Activated naive CD8-positive, alpha-beta T cell treated with anti-CD3 and anti-CD28 coated beads, Interleukin-2, amount 50 U/mL, for 16 hours (primary cell): Measurements from ENCODE around the gene FIZ1.

Experiments used
- DNase-seq: peaks from one replicate; pipeline ENCODE4 v3.0.0-alpha.2; 2020; ENCODE audit warnings: low read depth, low spot score

FIZ1 gene

GRCh38 chr19:55599468-55599841 lies at the start of gene FIZ1:
Gene FIZ1, minus strand, starts transcription at chr19:55599517. Its CDS starts 1,652 bp downstream, at chr19:55597865.
- DNase-seq, result peak; percentile 92

GRCh38 chr19:55648585-55649267 lies 49.4 kb upstream of the FIZ1 start:
- DNase-seq, result no peak

DNA sequence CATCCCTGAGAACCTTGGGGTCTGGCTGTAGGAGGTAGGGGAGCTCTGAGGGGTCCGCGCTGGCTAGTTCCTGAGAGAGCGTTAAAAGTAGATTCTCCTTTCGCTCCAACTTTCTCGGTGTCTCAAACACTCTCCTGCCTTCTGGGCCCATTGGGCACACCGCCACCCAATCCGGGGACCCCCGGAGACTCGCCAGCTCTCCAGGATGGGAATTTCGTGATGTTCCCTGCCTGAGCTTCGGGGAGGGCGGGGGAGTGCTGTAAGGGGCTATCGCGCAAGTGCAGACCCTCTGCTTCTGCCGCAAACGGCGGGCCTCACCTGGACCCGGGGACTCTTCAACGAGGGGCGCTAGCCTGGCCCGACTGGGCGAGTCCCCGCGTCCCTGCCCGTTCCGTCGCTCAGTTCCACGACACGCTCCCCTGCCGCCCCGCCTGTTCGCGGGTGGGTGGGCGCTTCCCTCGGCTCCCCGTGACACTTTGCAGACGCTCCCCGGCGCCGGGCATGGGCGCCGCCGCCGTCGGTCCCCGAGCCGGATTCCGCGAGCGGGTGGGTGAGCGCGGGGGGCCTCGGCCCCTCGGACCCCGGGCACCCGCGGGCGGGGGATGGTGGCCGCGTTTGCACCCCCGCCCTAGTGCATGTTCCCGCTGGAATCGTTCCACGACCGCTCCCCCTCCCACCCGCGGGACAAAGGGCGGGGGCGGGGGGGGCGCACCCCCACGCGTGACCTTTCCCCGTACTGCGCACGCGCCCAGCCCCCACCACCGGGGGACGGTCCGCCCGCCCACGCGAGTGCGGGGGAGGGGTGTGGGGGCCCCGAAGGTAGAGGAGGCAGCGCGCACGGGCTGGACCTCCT lies 48.6 kb upstream of the FIZ1 start, which contains the start of gene CCDC106:
Gene CCDC106, plus strand, starts transcription at position 481 of the 853 bp plus-strand sequence. CDS start 835 bp downstream, outside the sequence.
- DNase-seq, result no peak

DNA sequence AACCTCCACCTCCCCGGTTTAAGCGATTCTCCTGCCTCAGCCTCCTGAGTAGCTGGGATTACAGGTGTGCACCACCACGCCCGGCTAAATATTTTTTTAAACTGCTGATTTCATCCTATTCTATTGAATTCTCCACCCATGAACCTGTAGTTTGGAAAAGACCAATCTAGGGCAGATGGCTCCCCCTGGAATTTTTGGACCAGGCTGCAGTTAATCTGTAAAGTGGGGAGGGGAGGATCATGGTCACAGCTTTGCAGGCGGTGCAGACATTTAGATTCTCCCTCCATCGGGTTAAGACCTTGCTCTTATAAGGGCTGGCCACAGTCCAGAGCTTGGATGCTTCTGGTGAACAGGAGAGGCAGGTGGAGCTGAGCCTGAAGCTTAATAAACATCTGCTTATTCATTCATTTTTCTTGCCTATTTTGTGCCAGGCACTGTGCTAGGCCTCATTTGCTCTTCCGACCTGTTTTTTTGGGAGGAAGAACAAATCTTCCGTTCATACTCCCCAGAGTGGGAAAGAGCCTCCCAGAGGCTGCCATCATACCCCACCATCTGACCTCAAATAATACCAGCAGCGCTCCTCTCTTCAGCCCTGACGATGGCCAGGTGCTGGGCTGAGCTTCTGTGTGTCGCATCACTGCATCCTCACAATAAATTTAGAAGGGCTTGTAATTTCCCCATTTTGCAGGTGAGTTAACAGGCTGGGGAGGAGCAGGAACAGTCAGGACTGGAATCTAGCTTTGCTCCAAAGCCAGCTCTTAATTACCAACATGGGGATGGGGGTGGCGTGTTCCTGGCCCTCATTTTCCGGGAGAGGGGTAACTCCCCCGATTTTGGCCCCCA lies 47.8 kb upstream of the FIZ1 start:
- no peak for DNase-seq

DNA sequence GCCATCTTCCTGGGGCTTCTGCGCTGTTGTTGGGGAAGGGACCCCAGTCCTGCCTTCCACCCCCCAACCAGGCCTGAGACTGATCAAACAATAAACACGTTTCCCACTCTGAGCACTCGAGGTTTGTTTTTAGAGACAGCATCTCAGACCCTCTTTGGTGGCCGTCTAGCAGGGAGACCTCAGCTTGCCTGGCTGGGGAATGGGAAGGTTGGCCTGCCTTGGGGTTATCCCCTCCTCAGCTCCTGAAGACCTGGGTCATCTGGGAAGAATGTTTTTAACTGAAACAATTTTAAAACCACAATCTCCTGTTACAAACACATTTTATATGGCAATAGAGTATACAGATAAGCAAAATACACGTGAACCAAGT lies 46.2 kb upstream of the FIZ1 start:
- DNase-seq, result no peak

- DNase-seq, result no peak
Observed at GRCh38 chr19:55644842-55645511, 45.7 kb upstream of the FIZ1 start.

- DNase-seq, result no peak
Observed at GRCh38 chr19:55644191-55644833, 45.0 kb upstream of the FIZ1 start.

- no peak for DNase-seq
Observed at GRCh38 chr19:55643887-55644176, 44.5 kb upstream of the FIZ1 start.

DNA sequence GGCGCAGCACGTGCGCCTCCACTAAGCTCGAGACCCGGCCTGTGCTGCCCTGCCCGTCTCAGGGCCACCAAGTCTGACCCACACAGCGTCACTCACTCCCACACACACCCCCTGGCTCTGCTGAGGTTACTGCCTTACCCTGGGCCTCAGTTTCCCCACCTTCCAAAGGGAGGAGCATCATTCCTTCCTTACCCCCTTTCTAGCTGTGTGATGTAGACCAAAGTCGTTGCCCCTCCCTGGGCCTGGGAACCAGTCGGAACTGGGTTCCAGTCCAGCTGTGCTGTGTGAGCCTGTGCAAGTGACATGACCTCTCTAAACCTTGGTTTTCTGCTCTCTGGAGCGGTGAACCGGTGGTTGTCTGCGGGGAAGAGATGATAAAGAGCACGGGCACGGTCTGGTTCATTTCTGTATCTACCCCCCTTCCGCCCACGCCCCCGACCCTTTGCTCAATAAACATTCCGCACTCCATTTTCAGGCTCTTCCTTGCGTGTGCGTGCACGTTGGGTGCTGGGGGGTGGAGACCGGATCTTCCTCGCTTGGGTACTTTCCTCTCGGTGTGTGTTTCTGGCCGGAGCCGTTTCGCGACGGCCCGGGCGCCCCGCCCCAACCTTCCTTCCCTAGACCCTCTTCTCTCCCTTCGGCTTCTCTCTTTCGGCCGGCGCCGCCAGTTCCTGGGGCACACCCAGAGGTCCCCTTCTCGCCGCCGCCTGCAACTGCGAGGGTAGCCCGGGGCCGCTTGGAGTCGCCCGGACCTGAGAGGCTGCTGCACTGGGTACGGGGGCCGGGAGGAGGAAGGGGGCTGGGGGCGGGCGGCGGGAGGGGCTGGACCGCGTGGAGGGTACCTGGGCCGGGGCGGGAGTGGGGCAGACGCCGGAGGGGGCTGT lies 43.9 kb upstream of the FIZ1 start, which contains the start of gene ZNF581:
Gene ZNF581, plus strand, starts transcription at position 647 of the 884 bp plus-strand sequence. CDS start 923 bp downstream, outside the sequence.
- DNase-seq, result peak; percentile 68

- no peak for DNase-seq
Observed at GRCh38 chr19:55642153-55643002, 43.1 kb upstream of the FIZ1 start.

DNA sequence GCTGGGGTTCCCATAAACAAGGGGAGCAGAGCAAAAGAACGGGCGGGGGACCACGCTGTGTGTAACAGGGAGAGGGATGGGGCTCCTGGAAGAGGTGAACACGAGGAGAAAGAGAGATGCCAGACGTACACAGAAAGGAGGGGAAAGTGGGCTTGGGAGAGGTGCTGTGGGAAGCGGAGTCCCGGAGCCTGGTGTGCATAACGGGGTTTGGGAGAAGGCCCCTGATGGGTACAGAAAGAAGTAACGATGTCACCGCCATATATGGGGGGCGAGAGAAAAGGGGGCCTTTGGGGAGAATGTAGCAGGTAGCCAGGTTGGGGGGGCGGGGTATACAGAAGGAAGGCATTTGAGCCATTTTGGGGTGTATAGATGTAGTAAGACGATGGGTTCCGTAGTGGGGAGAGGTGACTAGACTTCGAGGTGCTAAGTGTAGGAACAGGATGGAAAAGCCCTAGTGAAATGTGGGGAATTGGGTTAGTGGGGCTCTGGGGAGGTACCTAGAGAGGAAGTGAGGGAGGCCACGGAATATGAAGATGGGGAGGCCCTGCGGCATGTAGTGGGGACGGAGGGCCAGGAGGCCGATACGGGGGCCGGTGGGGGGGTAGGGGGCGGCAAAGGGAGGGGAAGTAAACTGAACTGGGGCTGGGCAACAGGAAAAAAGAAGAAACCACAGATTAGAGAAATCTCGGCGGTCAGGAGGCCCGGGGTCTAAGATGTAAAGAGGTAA lies 42.3 kb upstream of the FIZ1 start:
- no peak for DNase-seq

GRCh38 chr19:55640577-55641425 lies 41.5 kb upstream of the FIZ1 start, which contains the start of gene ZNF580:
Gene ZNF580, plus strand, starts transcription at chr19:55641002. Its CDS starts 1,507 bp downstream, at chr19:55642509.
- no peak for DNase-seq

DNA sequence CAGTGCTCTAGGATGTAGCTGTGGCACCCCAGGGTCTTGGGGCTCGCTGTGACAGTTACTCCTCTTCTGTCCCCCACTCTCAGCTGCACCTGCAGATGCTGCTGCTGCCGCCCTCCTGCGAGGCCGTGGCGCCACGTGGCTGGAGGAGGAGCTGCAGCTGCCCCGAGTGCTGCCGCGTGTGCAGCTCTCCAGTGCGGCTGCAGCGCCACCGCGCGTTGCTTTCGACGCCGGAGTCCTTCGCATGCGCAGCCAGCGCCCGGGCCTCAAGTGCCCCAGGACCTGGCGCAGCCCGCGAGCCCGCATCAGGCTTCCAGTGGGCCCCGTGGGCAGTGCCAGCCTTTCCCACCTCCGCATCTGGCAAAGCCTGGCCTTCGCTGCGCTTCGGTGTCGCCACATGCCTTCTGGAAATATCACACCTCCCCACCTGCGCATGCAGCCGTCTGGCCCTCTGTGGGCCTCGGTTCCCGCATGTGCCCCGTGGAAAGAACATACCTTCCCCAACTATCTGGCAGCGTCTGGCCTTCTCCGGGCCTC lies 40.8 kb upstream of the FIZ1 start:
- no peak for DNase-seq

- DNase-seq, result no peak
Observed at GRCh38 chr19:55638864-55639359, 39.6 kb upstream of the FIZ1 start.

DNA sequence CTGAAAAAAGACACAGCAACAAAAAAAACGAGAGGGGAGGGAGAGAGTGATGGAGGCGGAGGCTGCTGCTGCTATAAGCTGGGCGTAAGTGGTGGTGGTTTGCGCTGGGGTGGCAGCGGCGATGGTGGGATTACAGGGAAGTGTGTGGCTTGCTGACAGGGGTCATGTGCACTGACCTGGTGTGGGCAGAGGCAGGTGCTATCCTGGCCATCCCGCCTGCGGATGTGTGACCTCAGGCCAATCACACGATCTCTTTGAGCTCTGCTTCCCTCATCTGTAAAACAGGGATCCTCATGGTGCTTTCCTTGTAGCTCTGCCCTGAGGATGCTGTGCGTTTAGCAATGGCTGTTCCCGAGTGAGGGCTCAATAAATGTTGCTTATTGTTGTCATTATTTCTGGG lies 38.2 kb upstream of the FIZ1 start:
- no peak for DNase-seq

GRCh38 chr19:55636723-55637122 lies 37.4 kb upstream of the FIZ1 start:
- DNase-seq, result no peak
